Omental fat pad (tissue), 4 donors: Measurements from ENCODE around the gene PLK5. TPM values are rescaled to one million over a fixed set of nuclear protein-coding genes. Genes with fewer than 3 reads are reported as not detected.
"Not testable (repeated sequence)": the region's sequence is repeated elsewhere in the genome, so short reads cannot be mapped to it uniquely, and the experiment has no call there.

ENCODE experiments used
- ATAC-seq: fragments of 150-250 bp; one replicate; pipeline ENCODE4 v1.9.1; 2016; ENCODE audit warnings: mild to moderate bottlenecking, moderate library complexity; ENCODE audit not compliant: low FRiP score
- DNase-seq: peaks from one replicate; pipeline ENCODE4 v3.0.0-alpha.2; 2019; ENCODE audit warnings: low spot score
- total RNA-seq, 4 donors: library from RNA; depleted of rRNA; stranded (reverse); fragments of >200 nt; gene quantifications; one replicate each; pipeline ENCODE4 v1.1.0, GENCODE V29; 2016
- TF ChIP-seq, protein P1 (sequence below), 3 donors: fragments of 450-650 bp; IDR thresholded peaks; one replicate each; pipeline ENCODE4 v1.5.1; 2016 to 2017; ENCODE audit warnings: antibody characterized with exemption in 3 of 3, mild to moderate bottlenecking in 3 of 3, moderate library complexity in 2 of 3

The PLK5 gene
- total RNA-seq, 4 donors from 2014 or later, result not detected

DNA sequence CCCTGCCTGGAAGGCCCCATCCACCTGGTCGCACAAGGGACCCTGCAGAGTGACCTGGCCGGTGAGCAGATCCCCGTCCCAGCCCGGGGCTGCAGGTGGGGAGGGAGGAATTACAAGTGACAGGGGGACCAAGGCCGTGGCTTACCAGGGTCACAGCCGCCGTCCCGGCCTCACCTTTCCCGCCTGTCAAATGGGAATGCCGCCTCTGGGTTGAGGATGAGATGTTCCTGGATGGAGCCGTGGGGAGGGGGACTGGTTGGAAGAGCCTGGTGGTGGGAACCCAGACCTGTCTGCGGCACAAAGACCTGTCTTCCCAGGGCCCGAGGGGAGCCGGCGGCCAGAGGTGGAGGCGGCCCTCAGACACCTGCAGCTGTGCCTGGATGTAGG is 5.5 kb downstream of the PLK5 start:
- ATAC-seq (no peak), DNase-seq (no peak)
- TF ChIP-seq, protein P1, sequence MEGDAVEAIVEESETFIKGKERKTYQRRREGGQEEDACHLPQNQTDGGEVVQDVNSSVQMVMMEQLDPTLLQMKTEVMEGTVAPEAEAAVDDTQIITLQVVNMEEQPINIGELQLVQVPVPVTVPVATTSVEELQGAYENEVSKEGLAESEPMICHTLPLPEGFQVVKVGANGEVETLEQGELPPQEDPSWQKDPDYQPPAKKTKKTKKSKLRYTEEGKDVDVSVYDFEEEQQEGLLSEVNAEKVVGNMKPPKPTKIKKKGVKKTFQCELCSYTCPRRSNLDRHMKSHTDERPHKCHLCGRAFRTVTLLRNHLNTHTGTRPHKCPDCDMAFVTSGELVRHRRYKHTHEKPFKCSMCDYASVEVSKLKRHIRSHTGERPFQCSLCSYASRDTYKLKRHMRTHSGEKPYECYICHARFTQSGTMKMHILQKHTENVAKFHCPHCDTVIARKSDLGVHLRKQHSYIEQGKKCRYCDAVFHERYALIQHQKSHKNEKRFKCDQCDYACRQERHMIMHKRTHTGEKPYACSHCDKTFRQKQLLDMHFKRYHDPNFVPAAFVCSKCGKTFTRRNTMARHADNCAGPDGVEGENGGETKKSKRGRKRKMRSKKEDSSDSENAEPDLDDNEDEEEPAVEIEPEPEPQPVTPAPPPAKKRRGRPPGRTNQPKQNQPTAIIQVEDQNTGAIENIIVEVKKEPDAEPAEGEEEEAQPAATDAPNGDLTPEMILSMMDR (IDR thresholded peaks at IDR 0.05), result no peak

DNA sequence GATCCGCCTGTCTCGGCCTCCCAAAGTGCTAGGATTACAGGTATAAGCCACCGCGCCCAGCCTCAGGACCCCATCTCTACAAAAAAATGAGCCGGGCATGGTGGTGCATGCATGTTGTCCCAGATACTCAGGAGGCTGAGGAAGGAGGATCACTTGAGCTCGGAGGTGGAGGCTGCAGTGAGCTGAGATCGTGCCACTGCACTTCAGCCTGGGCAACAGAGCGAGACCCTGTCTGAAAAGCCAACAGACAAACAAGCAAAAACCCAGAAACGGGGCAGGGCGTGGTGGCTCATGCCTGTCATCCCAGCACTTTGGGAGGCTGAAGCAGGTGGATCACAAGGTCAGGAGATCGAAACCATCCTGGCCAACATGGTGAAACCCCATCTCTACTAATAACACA is 7.0 kb downstream of the PLK5 start:
- DNase-seq, ATAC-seq: not testable (repeated sequence)

DNA sequence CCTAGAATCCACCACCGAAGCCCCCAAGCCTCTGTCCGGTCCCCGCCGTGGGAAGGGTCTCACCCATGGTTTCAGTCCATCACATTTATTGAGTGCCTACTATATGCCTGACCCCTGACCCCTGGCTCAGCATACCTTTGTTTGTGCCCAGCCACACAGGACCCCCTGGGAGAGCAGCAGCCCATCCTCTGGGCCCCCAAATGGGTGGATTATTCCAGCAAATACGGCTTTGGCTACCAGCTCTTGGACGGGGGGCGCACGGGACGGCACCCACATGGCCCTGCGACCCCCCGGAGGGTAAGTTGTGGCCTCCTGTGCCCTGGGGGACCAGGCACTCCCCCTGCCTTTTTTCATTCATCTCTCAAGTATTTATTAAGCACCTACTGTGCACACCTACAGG is 7.7 kb downstream of the PLK5 start:
- no peak for ATAC-seq
- no peak for DNase-seq
- TF ChIP-seq, protein P1 (IDR thresholded peaks at IDR 0.05), result no peak

DNA sequence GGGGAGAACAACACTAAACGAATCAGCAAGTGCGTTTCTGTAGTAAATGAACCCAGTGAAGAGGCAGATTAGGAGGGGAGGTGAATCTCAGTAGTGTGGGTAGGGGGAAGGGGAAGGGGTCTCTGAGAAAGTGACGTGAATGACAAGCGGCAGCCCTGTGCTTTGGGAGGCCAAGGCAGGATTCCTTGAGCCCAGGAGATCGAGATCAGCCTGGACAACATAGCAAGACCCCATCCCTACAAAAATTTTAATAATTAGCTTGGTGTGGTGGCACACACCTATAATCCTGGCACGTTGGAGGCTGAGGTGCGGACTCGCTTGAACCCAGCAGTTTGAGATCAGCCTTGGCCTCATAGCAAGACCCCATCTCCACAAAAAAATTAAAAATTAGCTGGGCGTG is 8.1 kb downstream of the PLK5 start:
- ATAC-seq, result no peak
- TF ChIP-seq, protein P1 (IDR thresholded peaks at IDR 0.05), result no peak
- no peak for DNase-seq

DNA sequence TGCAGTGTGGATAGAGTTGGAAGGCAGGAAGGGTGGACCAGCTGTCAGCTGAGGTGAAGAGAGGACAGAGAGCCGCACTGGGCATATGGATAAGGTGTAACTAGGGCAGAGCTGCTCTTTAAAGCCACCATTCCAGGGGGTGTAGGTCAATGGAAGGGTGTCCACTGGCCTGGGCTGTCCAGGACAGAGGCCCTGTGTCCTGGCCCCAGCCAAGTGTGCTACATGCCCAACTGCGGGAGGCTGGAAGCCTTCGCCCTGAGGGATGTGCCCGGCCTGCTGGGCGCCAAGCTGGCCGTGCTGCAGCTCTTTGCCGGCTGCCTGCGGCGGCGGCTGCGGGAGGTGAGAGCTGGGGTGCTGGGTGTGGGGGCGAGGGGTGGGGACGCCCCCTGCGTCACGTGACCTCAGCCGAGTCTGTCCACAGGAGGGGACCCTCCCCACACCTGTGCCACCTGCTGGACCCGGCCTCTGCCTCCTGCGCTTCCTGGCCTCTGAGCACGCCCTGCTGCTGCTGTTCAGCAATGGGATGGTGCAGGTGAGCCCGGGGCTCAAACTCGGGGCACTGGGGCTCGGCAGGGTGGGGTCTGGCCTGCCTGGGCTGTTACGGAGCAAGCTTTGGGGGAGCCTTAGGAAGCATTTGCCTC is 9.8 kb downstream of the PLK5 start:
- ATAC-seq (no peak), DNase-seq (no peak)
- TF ChIP-seq, protein P1 (IDR thresholded peaks at IDR 0.05), result no peak

DNA sequence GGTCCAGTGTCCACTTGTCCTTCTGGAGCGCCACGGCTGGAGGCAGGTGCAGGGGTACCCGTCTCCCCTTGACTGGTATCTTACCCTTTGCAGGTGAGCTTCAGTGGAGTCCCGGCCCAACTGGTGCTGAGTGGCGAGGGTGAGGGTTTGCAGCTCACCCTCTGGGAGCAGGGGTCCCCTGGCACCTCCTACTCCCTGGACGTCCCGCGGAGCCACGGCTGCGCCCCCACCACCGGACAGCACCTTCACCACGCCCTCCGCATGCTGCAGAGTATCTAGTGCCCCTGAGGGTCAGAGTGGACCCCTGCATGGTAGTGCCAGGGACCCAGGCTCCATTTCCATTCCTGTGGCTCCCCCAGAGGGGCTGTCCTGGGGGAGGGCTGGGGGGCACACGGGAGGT is 11.1 kb downstream of the PLK5 start:
- TF ChIP-seq, protein P1 (IDR thresholded peaks at IDR 0.05), result no peak

DNA sequence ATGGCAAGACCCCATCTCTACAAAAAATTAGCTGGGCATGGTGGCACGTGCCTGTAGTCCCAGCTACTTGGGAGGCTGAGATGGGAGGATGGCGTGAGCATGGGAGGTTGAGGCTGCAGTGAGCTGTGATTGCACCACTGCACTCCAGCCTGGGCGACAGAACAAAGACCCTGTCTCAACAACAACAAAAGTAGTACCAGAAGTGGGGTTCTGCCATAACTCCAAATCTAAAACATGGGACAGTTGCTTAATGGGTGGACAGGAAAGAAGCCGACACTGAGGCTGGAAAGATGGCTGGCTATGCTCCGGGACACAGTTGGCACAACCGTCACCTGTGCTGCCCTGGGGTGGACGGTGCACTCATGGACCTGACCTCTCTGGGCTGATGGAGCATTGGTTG is 11.8 kb downstream of the PLK5 start:
- not testable (repeated sequence) for ATAC-seq, DNase-seq

More for the DNA sequence above, 11.1 kb downstream of the PLK5 start:
- ATAC-seq (no peak), DNase-seq (no peak)

DNA sequence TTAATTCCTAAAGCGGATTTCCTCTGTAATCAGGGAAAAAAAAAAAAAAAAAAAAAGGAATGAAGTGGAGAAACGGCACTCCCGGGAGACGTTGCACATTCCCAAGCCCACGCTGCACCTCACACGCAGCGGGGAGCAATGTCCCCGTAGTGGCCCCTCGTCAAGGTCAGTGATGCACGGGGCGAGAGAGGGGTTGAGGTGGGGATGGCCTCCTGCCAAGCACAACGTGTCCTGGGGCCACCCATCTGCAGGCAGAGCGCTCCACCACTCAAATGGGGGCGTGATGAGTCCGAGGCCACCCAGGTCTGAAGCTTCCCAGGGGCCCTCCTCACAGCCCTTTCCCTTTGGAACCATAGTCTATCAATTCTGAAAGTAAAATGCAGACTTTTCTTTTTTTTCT is 15.1 kb downstream of the PLK5 start:
- TF ChIP-seq, protein P1 (IDR thresholded peaks at IDR 0.05), result no peak
- ATAC-seq (no peak), DNase-seq (no peak)

DNA sequence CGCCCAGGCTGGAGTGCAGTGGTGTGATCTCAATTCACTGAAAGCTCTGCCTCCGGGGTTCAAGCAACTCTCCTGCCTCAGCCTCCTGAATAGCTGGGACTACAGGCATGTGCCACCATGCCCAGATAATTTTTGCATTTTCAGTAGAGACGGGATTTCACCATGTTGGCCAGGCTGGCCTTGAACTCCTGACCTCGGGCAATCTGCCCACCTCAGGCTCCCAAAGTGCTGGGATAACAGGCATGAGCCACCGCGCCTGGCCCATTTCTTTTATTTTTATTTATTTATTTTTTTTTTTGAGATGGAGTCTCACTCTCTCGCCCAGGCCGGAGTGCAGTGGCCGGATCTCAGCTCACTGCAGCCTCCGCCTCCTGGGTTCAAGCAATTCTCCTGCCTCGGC is 15.9 kb downstream of the PLK5 start:
- DNase-seq, ATAC-seq: not testable (repeated sequence)
